Tibial nerve (tissue), 4 donors: ENCODE measurements around the gene TAF4B. TPM values are rescaled to one million over a fixed set of nuclear protein-coding genes. Genes with fewer than 3 reads are reported as not detected.

Experiments
- DNase-seq, 2 donors: peaks; one replicate each; pipeline ENCODE4 v3.0.0-alpha.2; 2019; ENCODE audit warnings: low spot score in 2 of 2
- H3K27ac ChIP-seq, 4 donors: fragments of 200-600 bp; sonication (generic) in 3 of 4; one replicate each; pipeline ENCODE4 v1.5.1; 2017 to 2019; ENCODE audit warnings: mild to moderate bottlenecking in 1 of 4
- H3K27me3 ChIP-seq, 2 donors: fragments of 200-600 bp; sonication (generic) in 1 of 2; one replicate each; pipeline versions ENCODE4 v1.5.1 to v1.6.0; 2017 to 2019
- H3K36me3 ChIP-seq, 3 donors: fragments of 200-600 bp; sonication (generic); one replicate each; pipeline ENCODE4 v1.5.1; 2018 to 2019
- H3K4me1 ChIP-seq, 4 donors: fragments of 200-600 bp; sonication (generic) in 3 of 4; one replicate each; pipeline ENCODE4 v1.5.1; 2017 to 2019
- H3K4me3 ChIP-seq, 4 donors: fragments of 200-600 bp; sonication (generic) in 3 of 4; one replicate each; pipeline ENCODE4 v1.5.1; 2017 to 2019; ENCODE audit warnings: mild to moderate bottlenecking in 1 of 4, moderate library complexity in 1 of 4
- H3K9me3 ChIP-seq, 4 donors: fragments of 200-600 bp; sonication (generic) in 3 of 4; one replicate each; pipeline ENCODE4 v1.5.1; 2017 to 2019
- EP300 ChIP-seq, 2 donors: sonication (generic); formaldehyde crosslinking; IDR thresholded peaks; one replicate each; pipeline ENCODE4 v1.6.1; 2017; ENCODE audit warnings: antibody characterized with exemption in 2 of 2, mild to moderate bottlenecking in 1 of 2
- POLR2A ChIP-seq, 2 donors: fragments of 450-650 bp; IDR thresholded peaks; one replicate each; pipeline ENCODE4 v1.6.1; 2017; ENCODE audit warnings: antibody characterized with exemption in 2 of 2, mild to moderate bottlenecking in 2 of 2, moderate library complexity in 2 of 2
- WGBS, 2 donors: methylation state at CpG; one replicate each; pipeline ENCODE4 v1.1.5; 2018; 5-methylcytosine and 5-hydroxymethylcytosine counted together
- total RNA-seq, 4 donors: library from RNA; depleted of rRNA; stranded (reverse); fragments of >200 nt; gene quantifications; one replicate each; pipeline ENCODE4 v1.1.0, GENCODE V29; 2016
- TF ChIP-seq, protein P1 (sequence below), 5 experiments: fragments of 200-600 bp in 3 of 5; fragments of 450-650 bp in 2 of 5; sonication (generic) in 3 of 5; IDR thresholded peaks; one replicate each; pipeline ENCODE4 v1.5.1; 2016 to 2019; ENCODE audit warnings: antibody characterized with exemption in 5 of 5, mild to moderate bottlenecking in 3 of 5, moderate library complexity in 2 of 5

The TAF4B gene
- total RNA-seq, 4 donors from 2014 or later, result 13.7 to 25.5 (median 17.2) TPM

DNA sequence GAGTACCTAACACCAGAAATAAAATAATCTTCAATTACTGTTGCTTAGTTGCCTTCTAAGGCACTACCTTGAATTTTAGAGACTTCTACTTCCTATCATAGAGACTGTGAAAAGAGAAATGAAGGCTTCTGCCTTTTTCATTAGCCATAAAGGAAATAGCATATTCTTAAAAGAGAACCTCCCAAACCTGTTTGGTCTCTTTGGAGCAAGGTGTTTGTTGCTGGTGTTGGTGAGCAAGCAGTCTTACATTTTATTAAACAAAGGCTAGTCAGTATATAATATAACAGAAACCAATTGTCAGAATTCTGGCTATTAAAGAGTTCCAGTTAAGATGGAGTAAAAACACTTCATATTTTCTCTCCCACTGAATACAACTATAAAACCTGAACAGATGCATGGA, 116.4 kb downstream of the TAF4B start:
- Histone ChIP-seq H3K27me3 (no peaks in the 10 kb centered on the region), H3K27ac (no peak overlapping the region), H3K4me1 (no peaks in the 10 kb centered on the region), H3K4me3 (no peak overlapping the region), H3K9me3 (peaks cover 0 to 15% (median 2%) of the 10 kb centered on the region in 4 donors), H3K36me3 (peaks cover 0 to 11% (median 0%) of the 10 kb centered on the region in 3 donors)
- no peak for DNase-seq
- no peak for TF ChIP-seq EP300 (IDR thresholded peaks at IDR 0.05)
- TF ChIP-seq, protein P1, sequence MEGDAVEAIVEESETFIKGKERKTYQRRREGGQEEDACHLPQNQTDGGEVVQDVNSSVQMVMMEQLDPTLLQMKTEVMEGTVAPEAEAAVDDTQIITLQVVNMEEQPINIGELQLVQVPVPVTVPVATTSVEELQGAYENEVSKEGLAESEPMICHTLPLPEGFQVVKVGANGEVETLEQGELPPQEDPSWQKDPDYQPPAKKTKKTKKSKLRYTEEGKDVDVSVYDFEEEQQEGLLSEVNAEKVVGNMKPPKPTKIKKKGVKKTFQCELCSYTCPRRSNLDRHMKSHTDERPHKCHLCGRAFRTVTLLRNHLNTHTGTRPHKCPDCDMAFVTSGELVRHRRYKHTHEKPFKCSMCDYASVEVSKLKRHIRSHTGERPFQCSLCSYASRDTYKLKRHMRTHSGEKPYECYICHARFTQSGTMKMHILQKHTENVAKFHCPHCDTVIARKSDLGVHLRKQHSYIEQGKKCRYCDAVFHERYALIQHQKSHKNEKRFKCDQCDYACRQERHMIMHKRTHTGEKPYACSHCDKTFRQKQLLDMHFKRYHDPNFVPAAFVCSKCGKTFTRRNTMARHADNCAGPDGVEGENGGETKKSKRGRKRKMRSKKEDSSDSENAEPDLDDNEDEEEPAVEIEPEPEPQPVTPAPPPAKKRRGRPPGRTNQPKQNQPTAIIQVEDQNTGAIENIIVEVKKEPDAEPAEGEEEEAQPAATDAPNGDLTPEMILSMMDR (IDR thresholded peaks at IDR 0.05), result no peak
- no peak for TF ChIP-seq POLR2A (IDR thresholded peaks at IDR 0.05)

DNA sequence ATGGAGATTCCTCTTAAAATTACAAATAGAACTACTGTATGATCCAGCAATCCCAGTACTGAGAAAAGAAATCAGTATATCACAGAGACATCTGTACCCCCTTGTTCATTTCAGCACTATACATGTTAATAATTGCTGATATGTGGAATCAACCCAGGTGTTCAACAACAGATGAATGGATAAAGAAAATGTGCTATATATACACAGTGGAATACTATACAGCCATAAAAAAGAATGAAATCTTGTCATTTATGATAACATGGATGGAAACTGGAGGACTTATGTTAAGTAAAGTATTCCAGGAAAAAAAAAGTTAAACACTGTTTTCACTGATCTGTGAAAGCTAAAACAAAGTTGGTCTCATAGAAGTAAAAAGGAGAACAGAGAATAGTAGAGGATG, 124.7 kb downstream of the TAF4B start:
- Histone ChIP-seq H3K36me3 (peaks cover 0 to 3% (median 0%) of the 10 kb centered on the region in 3 donors), H3K4me3 (no peak overlapping the region), H3K27ac (no peak overlapping the region), H3K27me3 (no peaks in the 10 kb centered on the region), H3K4me1 (no peaks in the 10 kb centered on the region), H3K9me3 (peaks cover 0 to 15% (median 2%) of the 10 kb centered on the region in 4 donors)
- DNase-seq, result no peak
- TF ChIP-seq, protein P1 (IDR thresholded peaks at IDR 0.05), result no peak
- no peak for TF ChIP-seq POLR2A (IDR thresholded peaks at IDR 0.05)
- no peak for TF ChIP-seq EP300 (IDR thresholded peaks at IDR 0.05)

- no peaks in the 10 kb centered on the region for H3K4me1 ChIP-seq
- no peaks in the 10 kb centered on the region for H3K27me3 ChIP-seq
- WGBS, 2 donors, result 90% methylated on average over 4 of the region's 4 CpGs
- H3K4me3 ChIP-seq, result no peak overlapping the region
- H3K36me3 ChIP-seq, result peaks cover 0 to 19% (median 0%) of the 10 kb centered on the region in 3 donors
- no peak for DNase-seq
- TF ChIP-seq, protein P1 (IDR thresholded peaks at IDR 0.05), result no peak
- TF ChIP-seq EP300 (IDR thresholded peaks at IDR 0.05) (no peak), POLR2A (IDR thresholded peaks at IDR 0.05) (no peak)
- H3K27ac ChIP-seq, result no peak overlapping the region
- no peaks in the 10 kb centered on the region for H3K9me3 ChIP-seq
These were observed 130.0 kb downstream of the TAF4B start for GRCh38 chr18:26356045-26356785.

DNA sequence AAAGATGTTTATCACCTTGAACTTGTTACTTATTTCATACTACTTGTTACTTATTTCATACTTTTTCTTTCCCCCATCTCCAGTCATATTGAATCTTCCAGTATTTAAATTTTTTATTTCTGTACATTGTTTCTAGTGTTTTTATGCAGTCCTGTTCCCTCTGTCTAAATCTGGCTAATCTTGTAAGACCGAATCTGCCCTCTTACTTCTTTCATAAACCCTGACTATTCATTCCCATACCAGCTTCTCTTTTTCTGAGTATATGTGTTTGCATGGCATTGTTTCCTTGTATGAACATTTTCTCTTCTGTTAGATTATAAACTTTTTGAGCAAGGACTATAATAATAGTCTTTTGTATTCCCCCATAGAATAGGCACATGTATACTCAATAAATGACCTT, 131.7 kb downstream of the TAF4B start:
- no peak for DNase-seq
- WGBS, 2 donors, result 77 to 86% methylated on average over 1 of the region's 1 CpG
- no peaks in the 10 kb centered on the region for H3K27me3 ChIP-seq
- TF ChIP-seq POLR2A (IDR thresholded peaks at IDR 0.05), result no peak
- TF ChIP-seq, protein P1 (IDR thresholded peaks at IDR 0.05), result no peak
- TF ChIP-seq EP300 (IDR thresholded peaks at IDR 0.05), result no peak
- H3K9me3 ChIP-seq, result no peaks in the 10 kb centered on the region
- no peak overlapping the region for H3K4me3 ChIP-seq
- no peak overlapping the region for H3K27ac ChIP-seq
- H3K4me1 ChIP-seq, result no peaks in the 10 kb centered on the region
- peaks cover 0 to 19% (median 0%) of the 10 kb centered on the region in 3 donors for H3K36me3 ChIP-seq

GRCh38 chr18:26362021-26362420, 135.8 kb downstream of the TAF4B start:
- DNase-seq, result no peak
- H3K4me3 ChIP-seq, result no peak overlapping the region
- no peaks in the 10 kb centered on the region for H3K9me3 ChIP-seq
- no peak for TF ChIP-seq EP300 (IDR thresholded peaks at IDR 0.05)
- TF ChIP-seq POLR2A (IDR thresholded peaks at IDR 0.05), result no peak
- TF ChIP-seq, protein P1 (IDR thresholded peaks at IDR 0.05), result no peak
- no peak overlapping the region for H3K27ac ChIP-seq
- H3K36me3 ChIP-seq, result peaks cover 0 to 22% (median 0%) of the 10 kb centered on the region in 3 donors
- no peaks in the 10 kb centered on the region for H3K4me1 ChIP-seq
- H3K27me3 ChIP-seq, result no peaks in the 10 kb centered on the region
